DOHH2 (cell line): ENCODE results near the gene SETD3.

Source experiments
- CTCF ChIP-seq: fragments of 200-600 bp; sonication (generic); IDR thresholded peaks from one replicate; pipeline ENCODE4 v1.5.1; 2014; ENCODE audit warnings: antibody characterized with exemption, mild to moderate bottlenecking, low read depth, low read length; ENCODE audit not compliant: poor library complexity, severe bottlenecking
- EZH2phosphoT487 ChIP-seq: fragments of 200-600 bp; sonication (generic); IDR thresholded peaks from 2 replicates; pipeline ENCODE4 v1.6.1; 2017; ENCODE audit warnings: borderline replicate concordance, mild to moderate bottlenecking, antibody characterized with exemption, low read length, moderate library complexity, mixed read lengths

GRCh38 chr14:99512571-99513182, 32.0 kb upstream of the SETD3 start:
- no peak for TF ChIP-seq CTCF
- no peak for TF ChIP-seq EZH2phosphoT487
